Measurements from ENCODE around the gene EXOC6B.

DNA sequence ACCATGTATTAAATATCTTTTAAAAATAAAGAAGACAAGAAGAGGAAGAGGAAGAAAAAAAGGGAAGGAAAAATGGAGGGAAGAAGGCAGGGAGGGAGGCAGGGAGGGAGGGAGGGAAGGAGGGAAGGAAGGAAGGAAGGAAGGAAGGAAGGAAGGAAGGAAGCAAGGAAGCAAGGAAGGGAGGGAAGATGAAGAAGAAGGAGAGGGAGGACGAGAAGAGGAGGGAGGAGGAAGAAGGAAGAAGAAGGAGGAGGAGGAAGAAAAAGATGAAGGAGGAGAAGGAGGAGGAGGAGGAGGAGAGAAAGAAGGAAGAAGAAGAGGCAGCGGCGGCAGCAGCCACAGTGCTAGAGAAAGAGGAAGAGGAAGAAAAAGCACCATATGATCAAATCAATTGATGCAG lies 189.6 kb downstream of the EXOC6B start:
- TF ChIP-seq, protein P1, sequence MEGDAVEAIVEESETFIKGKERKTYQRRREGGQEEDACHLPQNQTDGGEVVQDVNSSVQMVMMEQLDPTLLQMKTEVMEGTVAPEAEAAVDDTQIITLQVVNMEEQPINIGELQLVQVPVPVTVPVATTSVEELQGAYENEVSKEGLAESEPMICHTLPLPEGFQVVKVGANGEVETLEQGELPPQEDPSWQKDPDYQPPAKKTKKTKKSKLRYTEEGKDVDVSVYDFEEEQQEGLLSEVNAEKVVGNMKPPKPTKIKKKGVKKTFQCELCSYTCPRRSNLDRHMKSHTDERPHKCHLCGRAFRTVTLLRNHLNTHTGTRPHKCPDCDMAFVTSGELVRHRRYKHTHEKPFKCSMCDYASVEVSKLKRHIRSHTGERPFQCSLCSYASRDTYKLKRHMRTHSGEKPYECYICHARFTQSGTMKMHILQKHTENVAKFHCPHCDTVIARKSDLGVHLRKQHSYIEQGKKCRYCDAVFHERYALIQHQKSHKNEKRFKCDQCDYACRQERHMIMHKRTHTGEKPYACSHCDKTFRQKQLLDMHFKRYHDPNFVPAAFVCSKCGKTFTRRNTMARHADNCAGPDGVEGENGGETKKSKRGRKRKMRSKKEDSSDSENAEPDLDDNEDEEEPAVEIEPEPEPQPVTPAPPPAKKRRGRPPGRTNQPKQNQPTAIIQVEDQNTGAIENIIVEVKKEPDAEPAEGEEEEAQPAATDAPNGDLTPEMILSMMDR (IDR thresholded peaks at IDR 0.05) = no peak
- TF ChIP-seq POLR2A (IDR thresholded peaks at IDR 0.05) (no peak), POLR2AphosphoS5 (IDR thresholded peaks at IDR 0.05) (no peak)

Measured in prostate gland (tissue), 2 donors.